Thyroid gland (tissue), 4 donors: ENCODE results near the gene ANO7. TPM values are rescaled to one million over a fixed set of nuclear protein-coding genes. Genes with fewer than 3 reads are reported as not detected.

Experiments used
- DNase-seq, 2 donors: peaks; one replicate each; pipeline ENCODE4 v3.0.0-alpha.2; 2019
- H3K27ac ChIP-seq, 3 donors: fragments of 200-600 bp; sonication (generic); 1 replicate in 2 of 3; 2 replicates in 1 of 3; pipeline ENCODE4 v1.5.1; 2016 to 2019; ENCODE audit warnings: mild to moderate bottlenecking in 1 of 3, moderate library complexity in 1 of 3
- H3K27me3 ChIP-seq: fragments of 200-600 bp; sonication (generic); one replicate; pipeline ENCODE4 v1.5.1; 2019
- H3K36me3 ChIP-seq, 2 donors: fragments of 200-600 bp; sonication (generic); one replicate each; pipeline ENCODE4 v1.5.1; 2016 to 2019
- H3K4me1 ChIP-seq, 2 donors: fragments of 200-600 bp; sonication (generic); one replicate each; pipeline ENCODE4 v1.5.1; 2017 to 2019
- H3K4me3 ChIP-seq, 3 donors: fragments of 200-600 bp; sonication (generic); replicated peaks in 1 of 3; 1 replicate in 2 of 3; 2 replicates in 1 of 3; pipeline ENCODE4 v1.5.1; 2016; ENCODE audit warnings: mild to moderate bottlenecking in 1 of 3
- H3K9me3 ChIP-seq: fragments of 200-600 bp; sonication (generic); one replicate; pipeline ENCODE4 v1.5.1; 2017
- CTCF ChIP-seq, 6 experiments: fragments of 200-600 bp in 3 of 6; fragments of 450-650 bp in 3 of 6; sonication (generic) in 3 of 6; IDR thresholded peaks; one replicate each; pipeline ENCODE4 v1.5.1; 2016 to 2019; ENCODE audit warnings: antibody characterized with exemption in 6 of 6, mild to moderate bottlenecking in 2 of 6, inconsistent platforms in 1 of 6, moderate library complexity in 1 of 6
- POLR2A ChIP-seq, 2 donors: fragments of 450-650 bp; IDR thresholded peaks; one replicate each; pipeline ENCODE4 v1.6.1; 2017; ENCODE audit warnings: antibody characterized with exemption in 2 of 2, mild to moderate bottlenecking in 2 of 2, moderate library complexity in 1 of 2
- WGBS, 2 donors: methylation state at CpG; one replicate each; pipeline ENCODE4 v1.1.5; 2017; 5-methylcytosine and 5-hydroxymethylcytosine counted together
- intact Hi-C: fragments of 100-400 bp; cut with DNase I; formaldehyde crosslinking; loops from one replicate; pipeline ENCODE4 v1.15.1; 2023
- total RNA-seq, 4 donors: library from RNA; depleted of rRNA; stranded (reverse); fragments of >200 nt; gene quantifications; one replicate each; pipeline ENCODE4 v1.2.3, GENCODE V29; 2016

ANO7 gene
- total RNA-seq, 4 donors from 2014 or later, result 0.94 to 1.8 (median 0.98) TPM; not detected in 1

DNA sequence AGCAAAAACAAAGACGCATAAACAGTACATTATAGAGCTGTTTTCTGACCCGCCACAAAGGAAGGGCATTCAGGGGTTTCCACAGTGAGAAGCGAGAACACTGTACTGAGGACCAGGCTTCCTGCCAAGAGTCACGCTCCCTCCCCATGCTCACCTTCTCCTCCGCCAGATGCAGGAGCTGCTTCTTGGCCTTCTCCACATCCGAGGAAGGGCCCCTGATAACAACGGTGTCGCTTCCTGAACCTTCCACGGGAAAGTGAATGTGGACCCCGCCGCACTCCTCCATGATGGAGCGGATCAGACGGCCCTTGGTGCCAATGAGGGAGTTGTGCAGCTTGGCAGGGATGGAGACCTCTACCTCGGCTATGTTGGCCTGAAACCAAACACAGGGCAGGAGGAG is 53.8 kb downstream of the ANO7 start:
- Histone ChIP-seq H3K4me3 (no peak overlapping the region), H3K9me3 (no peaks in the 10 kb centered on the region), H3K4me1 (no peaks in the 10 kb centered on the region), H3K36me3 (peaks cover 93 to 97% of the 10 kb centered on the region in 2 donors), H3K27ac (no peak overlapping the region), H3K27me3 (no peaks in the 10 kb centered on the region)
- intact Hi-C loops, result no loop called here
- 85 to 90% methylated on average over 14 of the region's 14 CpGs for WGBS, 2 donors
- TF ChIP-seq POLR2A (IDR thresholded peaks at IDR 0.05) (no peak), CTCF (IDR thresholded peaks at IDR 0.05) (no peak)
- DNase-seq, result no peak

GRCh38 chr2:241244368-241244767 is 55.9 kb downstream of the ANO7 start:
- Histone ChIP-seq H3K4me1 (no peaks in the 10 kb centered on the region), H3K27me3 (no peaks in the 10 kb centered on the region), H3K4me3 (no peak overlapping the region), H3K36me3 (peaks cover 94 to 97% of the 10 kb centered on the region in 2 donors), H3K27ac (no peak overlapping the region), H3K9me3 (no peaks in the 10 kb centered on the region)
- no peak for DNase-seq
- WGBS, 2 donors, result 95 to 96% methylated on average over 6 of the region's 6 CpGs
- no peak for TF ChIP-seq POLR2A (IDR thresholded peaks at IDR 0.05)
- no peak for TF ChIP-seq CTCF (IDR thresholded peaks at IDR 0.05)
- intact Hi-C loops, result no loop called here

DNA sequence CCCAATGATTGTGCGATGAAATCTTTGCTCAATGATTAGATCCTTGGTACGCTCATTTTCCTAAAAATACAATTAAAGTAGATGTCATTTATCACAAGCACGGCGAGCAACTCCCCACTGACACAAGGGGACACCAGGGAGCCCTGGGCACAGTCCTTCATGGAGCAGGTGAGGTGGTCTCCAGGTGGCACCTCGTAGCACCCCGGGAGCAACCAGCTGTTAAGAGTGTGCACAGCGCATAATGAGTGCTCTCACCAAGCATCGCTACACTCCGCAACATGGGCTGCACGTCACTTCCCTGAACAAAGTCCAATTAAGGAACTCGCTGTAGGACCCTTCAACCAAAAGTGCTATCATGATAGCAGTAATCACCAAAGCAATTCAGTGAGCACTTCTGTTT is 59.8 kb downstream of the ANO7 start:
- no peak for TF ChIP-seq CTCF (IDR thresholded peaks at IDR 0.05)
- TF ChIP-seq POLR2A (IDR thresholded peaks at IDR 0.05), result no peak
- Histone ChIP-seq H3K9me3 (no peaks in the 10 kb centered on the region), H3K36me3 (peaks cover 98 to 99% of the 10 kb centered on the region in 2 donors), H3K27ac (no peak overlapping the region), H3K4me1 (no peaks in the 10 kb centered on the region), H3K4me3 (no peak overlapping the region), H3K27me3 (no peaks in the 10 kb centered on the region)
- 87 to 94% methylated on average over 11 of the region's 11 CpGs for WGBS, 2 donors
- no peak for DNase-seq
- intact Hi-C loops, result no loop called here

GRCh38 chr2:241248897-241249296 is 60.4 kb downstream of the ANO7 start:
- peaks cover 98 to 99% of the 10 kb centered on the region in 2 donors for H3K36me3 ChIP-seq
- DNase-seq, result no peak
- 89 to 93% methylated on average over 6 of the region's 6 CpGs for WGBS, 2 donors
- TF ChIP-seq POLR2A (IDR thresholded peaks at IDR 0.05), result no peak
- TF ChIP-seq CTCF (IDR thresholded peaks at IDR 0.05), result no peak
- H3K4me1 ChIP-seq, result no peaks in the 10 kb centered on the region
- no peak overlapping the region for H3K4me3 ChIP-seq
- no peaks in the 10 kb centered on the region for H3K9me3 ChIP-seq
- intact Hi-C loops, result no loop called here
- no peaks in the 10 kb centered on the region for H3K27me3 ChIP-seq
- H3K27ac ChIP-seq, result no peak overlapping the region

DNA sequence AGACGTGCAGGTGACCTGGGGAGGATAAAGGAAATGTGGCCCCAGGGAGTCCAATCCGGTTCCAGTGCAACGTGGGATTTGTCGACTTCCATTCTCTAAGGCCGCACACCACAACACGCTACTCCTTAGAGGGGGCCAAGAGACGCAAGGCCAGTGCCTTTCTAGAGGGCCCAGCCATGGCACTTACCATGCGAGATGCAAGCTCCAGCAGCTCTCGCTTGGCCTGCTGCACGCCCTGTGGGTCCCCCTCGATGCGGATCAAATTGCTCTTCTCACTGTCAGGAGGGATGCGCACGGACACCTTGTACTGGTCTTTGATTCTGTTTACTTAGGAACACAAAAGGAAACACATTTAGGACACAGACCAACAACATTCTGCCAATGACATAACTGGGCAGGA is 61.2 kb downstream of the ANO7 start:
- Histone ChIP-seq H3K4me3 (no peak overlapping the region), H3K4me1 (no peaks in the 10 kb centered on the region), H3K27ac (no peak overlapping the region), H3K36me3 (peaks cover 99 to 100% of the 10 kb centered on the region in 2 donors), H3K9me3 (no peaks in the 10 kb centered on the region), H3K27me3 (no peaks in the 10 kb centered on the region)
- no peak for DNase-seq
- WGBS, 2 donors, result 91 to 99% methylated on average over 14 of the region's 14 CpGs
- TF ChIP-seq CTCF (IDR thresholded peaks at IDR 0.05), result no peak
- no peak for TF ChIP-seq POLR2A (IDR thresholded peaks at IDR 0.05)
- intact Hi-C loops, result no loop called here
